K562 (cell line): ENCODE data around the gene PPRC1. TPM values are rescaled to one million over a fixed set of nuclear protein-coding genes. Genes with fewer than 3 reads are reported as not detected.
A peak's percentile ranks its signal among the peaks of the same experiment; 100 is the strongest.

Experiments used
- CAMTA2 ChIP-seq: fragments of 250-450 bp; sonication (Bioruptor Pico); conservative IDR thresholded peaks from 2 replicates; pipeline ENCODE4 v1.5.1; 2022
- CCAR2 ChIP-seq: fragments of 200-400 bp; formaldehyde crosslinking; IDR thresholded peaks from 2 replicates; pipeline ENCODE4 v1.6.1; 2017; ENCODE audit warnings: mild to moderate bottlenecking, low read depth, low read length
- ELF4 ChIP-seq: fragments of 450-650 bp; formaldehyde crosslinking; IDR thresholded peaks from 2 replicates; pipeline ENCODE4 v1.4.0; 2022; ENCODE audit warnings: missing genetic modification characterization
- ESRRB ChIP-seq: fragments of 250-450 bp; sonication (Bioruptor Pico); IDR thresholded peaks from 2 replicates; pipeline ENCODE4 v1.5.0; 2020; ENCODE audit warnings: mild to moderate bottlenecking, moderate library complexity, borderline replicate concordance
- FOXJ2 ChIP-seq: fragments of 200-800 bp; sonication (Bioruptor generic); IDR thresholded peaks from 2 replicates; pipeline ENCODE4 v1.6.1; 2016; ENCODE audit warnings: missing genetic modification characterization, missing compliant biosample characterization
- GABPA ChIP-seq: fragments of 200-800 bp; sonication (Bioruptor generic); conservative IDR thresholded peaks from 2 replicates; pipeline ENCODE4 v1.6.1; 2016; ENCODE audit warnings: low read depth, missing genetic modification characterization, missing compliant biosample characterization
- MCM2 ChIP-seq: fragments of 450-650 bp; IDR thresholded peaks from 2 replicates; pipeline ENCODE4 v1.6.1; 2017; ENCODE audit warnings: low read depth, mild to moderate bottlenecking
- NR3C1 ChIP-seq: sonication (generic); formaldehyde crosslinking; IDR thresholded peaks from 2 replicates; pipeline ENCODE4 v1.8.1; 2022; ENCODE audit warnings: missing genetic modification reagents
- PCBP2 ChIP-seq: fragments of 200-400 bp; formaldehyde crosslinking; IDR thresholded peaks from 2 replicates; pipeline ENCODE4 v1.6.1; 2018; ENCODE audit warnings: low read length, low read depth, mild to moderate bottlenecking, moderate library complexity; ENCODE audit not compliant: poor library complexity, severe bottlenecking
- PTBP1 ChIP-seq: fragments of 200-400 bp; formaldehyde crosslinking; IDR thresholded peaks from 2 replicates; pipeline ENCODE4 v1.6.1; 2017; ENCODE audit warnings: low read depth, low read length
- TBP ChIP-seq: optimal IDR thresholded peaks from 2 replicates; pipeline ENCODE3; 2011; ENCODE audit warnings: low read depth, low read length, improper control_type of control experiment
- TCF15 ChIP-seq: fragments of 250-450 bp; sonication (Bioruptor Pico); IDR thresholded peaks from 2 replicates; pipeline ENCODE4 v1.8.0; 2022; ENCODE audit warnings: moderate library complexity, mild to moderate bottlenecking, inconsistent platforms
- TCF7 ChIP-seq: sonication (generic); IDR thresholded peaks from 2 replicates; pipeline ENCODE4 v1.6.1; 2016; ENCODE audit warnings: antibody characterized with exemption, borderline replicate concordance
- TRIM28 ChIP-seq: fragments of 450-650 bp; IDR thresholded peaks from 2 replicates; pipeline ENCODE4 v1.6.1; 2017
- USF1 ChIP-seq: sonication (generic); formaldehyde crosslinking; IDR thresholded peaks from 2 replicates; pipeline ENCODE4 v1.9.0; 2022; ENCODE audit warnings: mild to moderate bottlenecking, missing genetic modification reagents
- XRCC5 ChIP-seq: fragments of 200-400 bp; formaldehyde crosslinking; IDR thresholded peaks from 2 replicates; pipeline ENCODE4 v1.6.1; 2017; ENCODE audit warnings: low read depth, mild to moderate bottlenecking, low read length
- ZFPM2 ChIP-seq: fragments of 250-450 bp; sonication (Bioruptor Pico); IDR thresholded peaks from 2 replicates; pipeline ENCODE4 v1.5.1; 2022; ENCODE audit warnings: mild to moderate bottlenecking
- ZNF175 ChIP-seq: fragments of 200-800 bp; sonication (Bioruptor generic); IDR thresholded peaks from 2 replicates; pipeline ENCODE4 v1.6.1; 2016; ENCODE audit warnings: low read depth, mild to moderate bottlenecking, missing genetic modification characterization, missing compliant biosample characterization
- ZNF212 ChIP-seq: fragments of 450-650 bp; formaldehyde crosslinking; IDR thresholded peaks from 2 replicates; pipeline ENCODE4 v1.4.0; 2020; ENCODE audit warnings: mild to moderate bottlenecking
- ZNF224 ChIP-seq: sonication (generic); formaldehyde crosslinking; IDR thresholded peaks from 2 replicates; pipeline ENCODE4 v1.8.0; 2022; ENCODE audit warnings: mild to moderate bottlenecking, missing genetic modification reagents
- ZNF274 ChIP-seq: IDR thresholded peaks from 2 replicates; pipeline ENCODE4 v1.6.1; 2011; ENCODE audit warnings: low read depth, mild to moderate bottlenecking, low read length, moderate library complexity, borderline replicate concordance
- ZNF316 ChIP-seq: fragments of 450-650 bp; IDR thresholded peaks from 2 replicates; pipeline ENCODE4 v1.6.1; 2016
- ZNF324 ChIP-seq: fragments of 250-450 bp; sonication (Bioruptor Pico); IDR thresholded peaks from 2 replicates; pipeline ENCODE4 v1.4.0; 2020; ENCODE audit warnings: mild to moderate bottlenecking
- ZNF780A ChIP-seq: fragments of 250-450 bp; sonication (Bioruptor Pico); IDR thresholded peaks from 2 replicates; pipeline ENCODE4 v1.5.0; 2021; ENCODE audit warnings: mild to moderate bottlenecking
- polyA plus RNA-seq, 8 experiments: library from polyadenylated mRNA; depleted of rRNA in 4 of 8; stranded (reverse) in 5 of 8; unstranded in 3 of 8; fragments of >200 nt; fragmentation: Nextera tagmentation in 2 of 8; fragmentation: Illumina TruSeq in 1 of 8; extraction: Ambion mirVana in 2 of 8; extraction: Trizol in 1 of 8; gene quantifications; 2 replicates each; pipeline versions ENCODE4 v1.2.1 to v1.2.3, GENCODE V29; 2011 to 2014; ENCODE audit warnings: inconsistent platforms in 1 of 8, missing spikeins in 1 of 8
- total RNA-seq, 7 experiments: library from RNA; depleted of rRNA in 6 of 7; stranded (reverse); fragments of >200 nt in 6 of 7; fragmentation: Illumina TruSeq in 2 of 7; extraction: Trizol in 2 of 7; gene quantifications; 2 replicates each; pipeline versions ENCODE4 v1.2.1 to v1.2.3, GENCODE V29; 2011 to 2021; ENCODE audit warnings: low replicate concordance in 1 of 7
- TF ChIP-seq, protein P1 (sequence below): fragments of 250-450 bp; sonication (Bioruptor Pico); IDR thresholded peaks from 2 replicates; pipeline ENCODE4 v1.9.0; 2021; ENCODE audit warnings: mild to moderate bottlenecking
- TF ChIP-seq, protein P2 (sequence below): fragments of 450-650 bp; IDR thresholded peaks from 2 replicates; pipeline ENCODE4 v1.6.1; 2016; ENCODE audit warnings: low read depth, mild to moderate bottlenecking, moderate library complexity

The PPRC1 gene
- total and polyA plus RNA-seq, 9 of the 15 experiments (the other 6 are each of a cell fraction or from before 2014, with no cell fraction given) = 8.5 to 47.1 (median 16.2) TPM

- TF ChIP-seq PCBP2 = no peak
- TF ChIP-seq ELF4 (CRISPR knock-in tag) = no peak
- no peak for TF ChIP-seq ZNF780A (CRISPR knock-in tag)
- TF ChIP-seq ZNF224 = no peak
- TF ChIP-seq TRIM28 = no peak
- peak; percentile 72 for TF ChIP-seq TBP
- TF ChIP-seq ZNF274 = no peak
- no peak for TF ChIP-seq MCM2
- 0 out of 2 replicates have a peak, but pooled peaks have one; percentile 45 for TF ChIP-seq XRCC5
- TF ChIP-seq NR3C1 (CRISPR knock-in tag) = no peak
- no peak for TF ChIP-seq TCF15 (CRISPR knock-in tag)
- TF ChIP-seq ESRRB (CRISPR knock-in tag) = no peak
- TF ChIP-seq ZNF175 = no peak
- TF ChIP-seq CCAR2 = no peak
- TF ChIP-seq, protein P1, sequence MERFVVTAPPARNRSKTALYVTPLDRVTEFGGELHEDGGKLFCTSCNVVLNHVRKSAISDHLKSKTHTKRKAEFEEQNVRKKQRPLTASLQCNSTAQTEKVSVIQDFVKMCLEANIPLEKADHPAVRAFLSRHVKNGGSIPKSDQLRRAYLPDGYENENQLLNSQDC = no peak
- TF ChIP-seq, protein P2, sequence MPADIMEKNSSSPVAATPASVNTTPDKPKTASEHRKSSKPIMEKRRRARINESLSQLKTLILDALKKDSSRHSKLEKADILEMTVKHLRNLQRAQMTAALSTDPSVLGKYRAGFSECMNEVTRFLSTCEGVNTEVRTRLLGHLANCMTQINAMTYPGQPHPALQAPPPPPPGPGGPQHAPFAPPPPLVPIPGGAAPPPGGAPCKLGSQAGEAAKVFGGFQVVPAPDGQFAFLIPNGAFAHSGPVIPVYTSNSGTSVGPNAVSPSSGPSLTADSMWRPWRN = no peak
- no peak for TF ChIP-seq GABPA (tag)
- TF ChIP-seq USF1 (CRISPR knock-in tag) = no peak
- TF ChIP-seq ZNF316 = no peak
- TF ChIP-seq ZFPM2 (CRISPR knock-in tag) = no peak
- TF ChIP-seq ZNF324 (CRISPR knock-in tag) = no peak
- TF ChIP-seq TCF7 = no peak
- TF ChIP-seq PTBP1 = no peak
- no peak for TF ChIP-seq ZNF212 (CRISPR knock-in tag)
- TF ChIP-seq CAMTA2 = no peak
- TF ChIP-seq FOXJ2 (tag) = no peak
These were observed 20.5 kb upstream of the PPRC1 start (continued) for GRCh38 chr10:102112210-102112817.
